Kidney (tissue), 14 donors: Measurements from ENCODE around the gene CAV1. TPM values are rescaled to one million over a fixed set of nuclear protein-coding genes. Genes with fewer than 3 reads are reported as not detected.

Experiments
- DNase-seq, 5 donors: peaks; one replicate each; pipeline ENCODE4 v3.0.0-alpha.2; 2013 to 2020
- FAIRE-seq: peaks from 2 replicates; lab custom pipeline; 2012; peaks lifted over from hg19 to GRCh38; lab: Jason Lieb, UNC
- H3K27ac ChIP-seq, 2 donors: one replicate each; pipeline ENCODE4 v1.7.0; 2013; ENCODE audit warnings: low read depth in 2 of 2, low read length in 2 of 2, inconsistent platforms in 1 of 2
- H3K27me3 ChIP-seq: one replicate; pipeline ENCODE4 v1.7.1; 2013; ENCODE audit warnings: low read length, inconsistent platforms; ENCODE audit not compliant: control insufficient read depth, insufficient read depth
- H3K36me3 ChIP-seq, 3 donors: one replicate each; pipeline versions ENCODE4 v1.7.0 to v1.7.1; 2013; ENCODE audit warnings: low read length in 3 of 3, control low read depth in 1 of 3, inconsistent platforms in 1 of 3; ENCODE audit not compliant: insufficient read depth in 3 of 3, control insufficient read depth in 2 of 3
- H3K4me1 ChIP-seq, 3 donors: one replicate each; pipeline versions ENCODE4 v1.7.0 to v1.7.1; 2013; ENCODE audit warnings: low read length in 3 of 3, inconsistent platforms in 1 of 3, low read depth in 1 of 3; ENCODE audit not compliant: control insufficient read depth in 2 of 3, insufficient read depth in 2 of 3
- H3K4me3 ChIP-seq, 3 donors: one replicate each; pipeline versions ENCODE4 v1.7.0 to v1.8.1; 2013; ENCODE audit warnings: low read length in 3 of 3, control low read depth in 1 of 3, inconsistent platforms in 1 of 3
- H3K9ac ChIP-seq, 3 donors: one replicate each; pipeline versions ENCODE4 v1.7.0 to v1.7.1; 2013; ENCODE audit warnings: low read length in 3 of 3, control low read depth in 1 of 3, inconsistent platforms in 1 of 3
- H3K9me3 ChIP-seq, 3 donors: one replicate each; pipeline versions ENCODE4 v1.7.0 to v1.7.1; 2013; ENCODE audit warnings: low read length in 3 of 3, control low read depth in 1 of 3, inconsistent platforms in 1 of 3; ENCODE audit not compliant: control insufficient read depth in 2 of 3, insufficient read depth in 1 of 3
- CTCF ChIP-seq: IDR thresholded peaks from 3 replicates; pipeline ENCODE4 v1.5.1; 2012; ENCODE audit warnings: mild to moderate bottlenecking, moderate library complexity, borderline replicate concordance; ENCODE audit not compliant: insufficient read depth; ENCODE audit errors: extremely low read depth
- intact Hi-C: fragments of 100-400 bp; cut with DNase I; formaldehyde crosslinking; loops from one replicate; pipeline ENCODE4 v1.11.1; 2022
- polyA plus RNA-seq: library from polyadenylated mRNA; stranded (reverse); fragments of 350-450 nt; fragmentation: Illumina TruSeq; extraction: RNeasy Lipid Tissue Mini Kit (QIAGEN cat#74804); gene quantifications from one replicate; pipeline ENCODE4 v1.2.3, GENCODE V29; 2014; ENCODE audit warnings: low read depth, low replicate concordance; ENCODE audit not compliant: insufficient read depth
- total RNA-seq: library from RNA; stranded (reverse); fragmentation: NEBNext Ultra II Directional; extraction: Animal tissue kit (Norgen Biotek cat#: 25700); gene quantifications from one replicate; pipeline ENCODE4 v1.2.1, GENCODE V29; 2021
- donor health status: control.
- donor health status: control.
- donor health status: control.
- donor health status: control.
- donor health status: control.
- donor health status: DM: yes; HTN: yes; CAD: no.
- donor health status: Normal renal cell carcinoma (clear cell type).

The CAV1 gene
- total and polyA plus RNA-seq, 2 donors from 2014 or later: 15.7 to 67.2 TPM

- no peak for DNase-seq
- Histone ChIP-seq H3K36me3 (no peaks in the 10 kb centered on the region), H3K27me3 (no peaks in the 10 kb centered on the region), H3K27ac (no peak overlapping the region), H3K4me3 (no peak overlapping the region), H3K9ac (no peak overlapping the region), H3K9me3 (no peaks in the 10 kb centered on the region), H3K4me1 (no peaks in the 10 kb centered on the region)
- no peak for FAIRE-seq
- intact Hi-C loops: no loop called here
- no peak for TF ChIP-seq CTCF
These were observed 37.1 kb downstream of the CAV1 start for GRCh38 chr7:116561697-116562483.

- Histone ChIP-seq H3K4me3 (no peak overlapping the region), H3K9ac (no peak overlapping the region), H3K27ac (no peak overlapping the region), H3K27me3 (no peaks in the 10 kb centered on the region), H3K9me3 (no peaks in the 10 kb centered on the region), H3K4me1 (no peaks in the 10 kb centered on the region), H3K36me3 (no peaks in the 10 kb centered on the region)
- TF ChIP-seq CTCF: no peak
- FAIRE-seq (no peak), DNase-seq (no peak)
- intact Hi-C loops: no loop called here
These were observed 37.8 kb downstream of the CAV1 start for GRCh38 chr7:116562529-116563121.

- no peak overlapping the region for H3K9ac ChIP-seq
- no peaks in the 10 kb centered on the region for H3K4me1 ChIP-seq
- no peak overlapping the region for H3K4me3 ChIP-seq
- intact Hi-C loops: no loop called here
- no peaks in the 10 kb centered on the region for H3K27me3 ChIP-seq
- FAIRE-seq: no peak
- TF ChIP-seq CTCF: no peak
- DNase-seq: no peak
- no peaks in the 10 kb centered on the region for H3K9me3 ChIP-seq
- H3K27ac ChIP-seq: no peak overlapping the region
- no peaks in the 10 kb centered on the region for H3K36me3 ChIP-seq
These were observed 41.1 kb downstream of the CAV1 start for GRCh38 chr7:116565981-116566380.
